Hindlimb muscle (tissue), 1 donor: ENCODE measurements around the gene WNK1. TPM values are rescaled to one million over a fixed set of nuclear protein-coding genes. Genes with fewer than 3 reads are reported as not detected.
"Not testable (repeated sequence)": the region's sequence is repeated elsewhere in the genome, so short reads cannot be mapped to it uniquely, and the experiment has no call there.

Experiments
- DNase-seq: peaks from one replicate; pipeline ENCODE4 v3.0.0-alpha.2; 2013
- polyA plus RNA-seq: library from polyadenylated mRNA; unstranded; fragments of 120-200 nt; gene quantifications from one replicate; pipeline ENCODE4 v1.2.1, GENCODE V29; 2013; ENCODE audit not compliant: insufficient read length

WNK1 gene
- polyA plus RNA-seq, 1 donor: 61.4 TPM

DNA sequence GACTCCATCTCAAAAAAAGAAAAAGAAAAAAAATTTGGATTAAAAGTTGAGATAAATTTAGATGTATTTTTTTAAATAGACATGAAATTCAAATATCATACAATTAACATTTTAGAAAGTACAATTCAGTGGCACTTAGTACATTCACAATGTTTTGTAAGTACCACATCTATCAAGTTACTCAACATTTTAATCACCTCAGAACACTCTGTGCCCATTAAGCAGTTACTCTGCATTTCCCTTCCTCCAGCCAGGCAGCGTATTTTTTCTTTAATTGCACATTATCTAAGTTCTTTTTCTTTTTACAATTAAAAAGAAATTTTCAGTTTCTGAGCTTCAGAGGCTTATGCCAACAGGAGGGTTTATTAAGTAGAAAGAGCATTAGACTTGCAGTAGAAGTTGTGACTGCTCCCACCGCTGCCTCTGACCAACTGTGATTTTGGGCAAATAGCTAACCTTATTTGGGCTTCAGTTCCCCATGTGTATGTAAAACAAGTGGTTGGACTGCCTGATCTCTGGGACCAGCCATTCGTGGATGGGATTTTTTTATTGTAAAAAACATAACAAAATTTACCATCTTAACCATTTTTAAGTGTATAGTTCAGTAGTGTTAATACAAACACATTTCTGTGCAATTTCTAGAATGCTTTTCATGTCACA lies 65.7 kb downstream of the WNK1 start:
- no peak for DNase-seq

DNA sequence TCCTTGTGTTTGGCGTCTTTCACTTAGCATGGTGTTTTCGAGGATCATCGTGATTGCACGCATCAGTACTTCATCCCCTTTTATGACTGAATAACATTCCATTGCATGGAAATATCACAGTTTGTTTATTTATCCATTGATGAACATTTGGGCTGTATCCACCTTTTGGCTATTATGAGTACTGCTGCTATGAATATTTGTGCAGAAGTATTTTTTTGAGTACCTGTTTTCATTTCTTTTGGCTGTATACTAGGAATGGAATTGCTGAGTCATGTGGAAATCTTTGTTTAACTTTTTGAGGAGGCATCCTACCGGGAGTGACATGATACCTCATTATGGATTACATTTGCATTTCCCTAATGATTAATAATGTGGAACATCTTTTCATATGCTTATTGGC lies 66.4 kb downstream of the WNK1 start:
- DNase-seq: no peak

DNA sequence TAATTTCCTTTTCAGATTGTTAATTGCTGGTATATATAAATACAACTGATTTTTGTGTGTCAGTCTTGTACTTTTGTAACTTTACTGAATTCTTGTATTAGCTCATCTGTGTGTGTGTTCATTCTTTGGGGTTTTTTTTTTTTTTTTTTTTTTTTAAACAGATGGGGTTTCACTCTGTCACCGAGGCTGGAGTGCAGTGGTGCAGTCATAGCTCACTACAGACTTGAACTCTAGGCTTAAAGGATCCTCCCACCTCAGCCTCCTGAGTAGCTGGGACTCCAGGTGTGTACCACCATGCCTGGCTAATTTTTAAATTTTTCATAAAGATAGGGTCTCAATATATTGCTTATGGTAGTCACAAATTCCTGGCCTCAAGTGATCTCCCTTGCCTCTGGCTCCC lies 68.0 kb downstream of the WNK1 start:
- DNase-seq: no peak

DNA sequence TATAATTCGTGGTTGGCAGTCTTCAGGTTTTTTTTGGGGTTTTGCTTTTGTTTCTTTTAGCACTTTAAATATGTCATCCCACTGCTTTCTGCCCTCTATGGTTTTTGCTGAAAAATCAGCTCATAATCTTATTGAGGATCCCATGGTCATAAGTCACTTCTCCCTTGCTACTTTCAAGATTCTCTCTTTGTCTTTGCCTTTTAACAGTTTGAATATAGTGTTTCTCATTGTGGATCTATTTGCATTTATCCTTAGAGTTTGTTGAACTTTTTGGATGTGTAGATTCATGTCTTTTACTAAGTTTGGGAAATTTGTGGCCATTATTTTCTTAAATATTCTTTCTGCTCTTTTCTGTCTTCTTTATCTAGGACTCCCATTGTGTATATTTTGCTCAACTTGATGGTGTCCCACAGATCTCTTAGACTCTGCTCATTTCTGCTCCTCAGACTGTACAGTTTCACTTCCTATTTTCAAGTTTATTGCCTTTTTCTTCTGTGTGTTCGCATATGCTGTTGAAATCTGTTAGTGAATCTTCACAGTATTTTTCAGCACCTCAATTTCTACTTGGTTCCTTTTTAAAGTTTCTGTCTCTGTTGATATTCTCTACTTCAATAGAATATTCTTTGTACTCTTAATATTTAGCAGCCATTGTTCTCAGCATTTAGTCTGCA lies 70.8 kb downstream of the WNK1 start:
- no peak for DNase-seq

DNA sequence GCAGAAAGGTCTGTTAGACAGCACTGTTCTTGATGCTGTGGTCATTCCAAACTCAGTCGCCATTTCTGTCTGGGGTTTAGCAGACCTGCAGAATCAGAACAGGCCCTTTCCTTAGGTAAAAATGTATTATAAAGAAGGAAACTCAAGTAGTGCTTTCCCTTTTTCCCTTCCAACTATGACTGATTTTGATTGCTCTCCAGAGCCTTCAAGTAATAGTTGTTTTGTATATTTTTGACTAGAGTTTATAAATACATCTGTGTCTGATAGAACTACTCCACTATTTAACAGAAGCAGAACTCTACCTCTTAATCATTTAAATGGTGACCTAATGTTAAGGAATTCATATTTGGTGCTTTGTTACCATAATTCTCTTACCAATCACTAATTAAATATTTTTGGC lies 74.0 kb downstream of the WNK1 start:
- DNase-seq: no peak

DNA sequence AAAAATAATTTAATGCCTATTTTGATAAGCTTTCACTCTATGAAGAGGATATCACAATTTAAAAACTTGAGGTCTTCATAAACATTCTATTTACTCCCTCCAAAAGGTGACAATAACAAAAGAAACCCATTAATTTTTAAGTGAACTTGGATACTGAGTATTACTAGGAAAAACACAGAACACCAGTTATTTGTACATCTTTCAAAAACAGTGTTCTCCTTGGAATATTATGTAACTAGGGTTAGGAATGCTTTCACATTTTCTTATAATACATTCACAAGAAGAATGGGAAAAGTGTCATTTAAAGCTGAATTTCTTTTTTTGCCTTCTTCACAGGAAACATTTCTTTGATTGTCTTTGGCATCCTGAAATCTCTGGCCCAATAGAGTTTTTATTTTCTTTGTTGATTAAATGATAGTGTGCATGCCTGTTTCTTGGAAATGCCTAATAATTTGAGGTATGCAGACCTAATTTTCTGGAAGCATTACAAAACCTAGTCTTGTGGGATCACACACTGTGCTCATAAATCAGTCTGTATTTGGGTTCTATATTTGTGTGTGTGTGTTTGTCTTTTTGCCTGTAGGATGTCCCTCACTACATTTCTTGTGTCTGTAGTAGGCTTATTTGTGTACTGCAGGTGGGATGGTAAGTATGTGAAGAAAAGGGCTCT lies 76.5 kb downstream of the WNK1 start:
- no peak for DNase-seq

DNA sequence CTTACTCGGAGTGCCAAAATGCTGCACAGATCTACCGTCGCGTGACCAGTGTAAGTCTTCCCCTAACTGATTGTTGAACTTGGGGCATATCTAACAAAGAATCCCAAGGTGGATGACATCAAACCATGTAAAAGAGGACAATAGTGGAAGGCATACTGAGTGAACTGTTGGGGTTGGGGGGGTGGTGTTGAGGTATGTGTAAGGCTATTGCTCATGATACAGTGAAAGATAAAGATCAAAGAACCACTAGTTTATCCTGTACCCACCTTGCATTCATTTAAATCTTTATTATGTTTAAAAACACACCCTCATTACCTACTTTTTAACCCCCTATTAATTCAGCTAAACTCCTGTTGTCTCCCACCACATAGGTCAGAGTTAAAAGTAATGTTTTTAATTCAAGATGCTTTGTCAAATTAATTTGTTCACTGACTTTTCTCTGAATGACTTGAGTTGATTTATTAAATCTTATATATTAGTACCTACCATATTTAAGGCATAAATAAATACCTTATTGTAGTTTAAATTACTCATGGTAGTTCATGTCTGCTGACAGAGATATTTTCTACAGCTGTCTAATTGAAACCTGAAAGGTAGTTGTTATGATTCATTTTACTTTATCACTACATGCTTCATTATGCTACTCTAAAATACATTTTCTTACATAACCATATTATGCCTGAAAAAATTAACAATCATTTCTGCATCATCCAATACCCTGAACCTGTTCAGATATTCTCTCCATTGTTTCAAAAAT lies 77.9 kb downstream of the WNK1 start:
- DNase-seq: no peak

DNA sequence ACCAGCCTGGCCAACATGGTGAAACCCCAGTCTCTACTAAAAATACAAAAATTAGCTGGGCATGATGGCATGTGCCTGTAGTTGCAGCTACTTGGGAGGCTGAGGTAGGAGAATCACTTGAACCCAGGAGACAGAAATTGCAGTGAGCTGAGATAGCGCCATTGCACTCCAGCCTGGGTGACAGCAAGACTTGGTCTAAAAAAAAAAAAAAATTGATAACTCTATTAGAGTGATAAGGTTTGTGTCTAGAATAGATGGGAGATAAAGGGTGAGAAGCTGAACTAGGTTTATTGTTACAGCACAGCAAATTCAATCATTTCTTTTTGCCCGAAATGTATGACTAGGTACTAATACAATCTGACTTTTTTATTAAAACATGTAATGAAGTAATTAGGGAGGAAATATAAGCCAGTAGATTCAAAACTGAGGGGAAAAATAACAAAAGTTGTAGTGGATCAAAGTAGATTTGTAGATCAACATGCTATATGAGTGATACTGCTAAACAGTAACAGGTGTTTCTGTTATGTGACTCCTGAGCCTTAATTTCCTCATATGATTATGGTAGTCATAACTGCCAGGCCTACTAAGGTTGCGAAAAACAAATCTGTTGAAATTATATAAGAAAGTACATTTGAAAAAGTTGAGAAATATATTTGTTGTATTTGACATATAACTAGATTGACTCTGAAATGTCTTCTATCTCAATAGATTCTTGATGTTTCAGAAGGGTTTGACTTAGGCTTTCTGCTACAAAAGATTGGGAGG lies 83.6 kb downstream of the WNK1 start:
- no peak for DNase-seq

DNA sequence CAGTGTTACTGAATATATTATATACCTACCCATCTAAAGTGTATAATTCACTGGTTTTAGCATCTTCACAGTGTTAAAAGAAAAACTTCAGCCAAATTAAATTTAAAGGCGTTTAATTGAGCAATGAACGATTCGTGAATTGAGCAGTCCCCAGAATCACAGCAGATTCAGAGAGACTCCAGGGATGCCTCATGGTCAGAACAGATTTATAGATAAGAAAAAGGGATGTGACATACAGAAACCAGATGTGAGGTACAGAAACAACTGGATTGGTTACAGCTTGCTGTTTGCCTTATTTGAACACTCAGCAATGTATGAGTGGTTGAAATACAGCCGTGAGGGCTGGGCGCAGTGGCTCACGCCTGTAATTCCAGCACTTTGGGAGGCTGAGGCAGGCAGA lies 84.6 kb downstream of the WNK1 start:
- DNase-seq: no peak

DNA sequence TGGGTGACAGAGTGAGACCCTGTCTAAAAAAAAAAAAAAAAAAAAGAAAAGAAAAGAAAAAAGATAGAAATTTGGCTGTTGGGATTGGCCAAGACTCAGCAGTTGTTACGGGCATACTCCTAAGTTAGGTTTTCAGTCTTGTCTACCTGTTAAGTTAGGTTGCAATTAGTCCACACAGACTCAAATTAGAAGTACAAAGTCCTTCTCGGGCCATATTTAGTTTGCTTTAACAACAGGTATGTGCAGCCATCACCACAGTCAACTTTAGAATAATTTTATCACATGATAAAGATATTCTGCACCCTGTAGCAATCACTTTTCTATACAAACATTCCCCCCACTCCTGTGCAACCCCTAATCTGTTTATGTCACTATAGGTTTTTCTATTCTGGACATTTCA lies 85.2 kb downstream of the WNK1 start:
- no peak for DNase-seq

DNA sequence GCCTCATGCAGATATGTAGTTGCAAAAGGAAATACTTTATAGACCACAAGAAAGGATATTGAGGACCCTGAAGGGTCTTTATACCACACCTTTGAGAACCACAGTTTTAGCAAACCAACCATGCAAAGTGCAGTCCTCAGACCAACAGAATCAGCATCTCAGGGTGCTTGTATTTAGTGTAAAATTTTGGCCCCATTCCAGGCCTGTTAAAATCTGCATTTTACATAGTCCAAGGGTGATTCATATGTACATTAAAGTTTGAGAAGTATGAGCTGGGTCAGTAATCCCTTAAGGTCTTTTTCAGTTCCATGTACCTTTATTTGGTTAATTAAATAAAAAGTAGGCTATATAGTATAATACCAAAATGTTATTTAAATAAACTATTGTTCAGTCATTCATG lies 91.2 kb downstream of the WNK1 start:
- no peak for DNase-seq

DNA sequence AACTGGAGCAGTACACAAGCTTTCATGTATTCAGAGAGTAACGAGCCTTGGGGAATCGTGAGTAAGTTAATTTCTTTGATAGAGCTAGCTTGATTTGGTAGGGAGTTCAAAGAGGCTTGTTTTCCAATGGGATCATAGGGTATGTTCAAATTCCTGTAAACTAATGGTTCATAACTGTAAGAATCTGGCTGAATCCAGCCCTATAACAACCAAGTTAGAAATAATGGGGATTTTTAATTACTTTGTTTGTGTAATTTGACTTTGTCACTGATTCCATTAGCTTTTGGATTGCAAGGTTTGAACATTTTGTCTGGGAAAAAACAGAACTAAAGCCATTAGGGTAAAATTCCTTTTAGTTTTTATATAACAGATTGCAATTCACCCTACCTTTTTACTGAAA lies 94.0 kb downstream of the WNK1 start:
- no peak for DNase-seq

DNA sequence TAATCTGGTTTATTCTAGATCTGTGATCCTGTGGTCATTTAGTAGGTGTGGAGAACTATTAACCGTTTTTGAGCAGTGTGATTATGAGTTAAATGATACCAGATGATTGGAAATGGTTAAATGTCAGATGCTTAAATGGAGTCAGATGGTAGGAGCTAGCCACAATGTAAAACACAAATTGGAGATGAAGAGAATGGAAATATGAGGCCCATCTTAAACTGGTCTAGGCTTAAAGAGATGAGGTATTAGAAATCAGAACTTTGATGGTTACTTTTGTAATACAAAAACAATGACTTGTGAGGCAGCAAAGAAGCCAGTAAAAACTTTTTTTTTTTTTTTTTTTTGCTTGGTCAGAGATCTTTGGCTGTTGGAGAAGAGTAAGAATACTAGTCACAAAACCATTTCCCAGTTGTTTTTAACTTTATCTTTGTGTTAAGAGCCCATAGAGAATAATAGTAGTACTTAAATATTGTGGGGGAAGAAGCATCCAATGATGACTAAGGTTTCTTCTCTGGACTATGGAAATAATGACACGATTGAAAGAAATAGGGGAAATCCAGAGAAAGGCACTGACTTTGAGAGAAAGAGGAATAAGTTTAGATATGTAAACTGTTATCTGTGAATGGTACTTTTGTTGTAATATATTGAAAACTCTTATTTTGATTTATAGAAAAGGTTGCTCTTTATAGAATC lies 95.9 kb downstream of the WNK1 start:
- DNase-seq: no peak

DNA sequence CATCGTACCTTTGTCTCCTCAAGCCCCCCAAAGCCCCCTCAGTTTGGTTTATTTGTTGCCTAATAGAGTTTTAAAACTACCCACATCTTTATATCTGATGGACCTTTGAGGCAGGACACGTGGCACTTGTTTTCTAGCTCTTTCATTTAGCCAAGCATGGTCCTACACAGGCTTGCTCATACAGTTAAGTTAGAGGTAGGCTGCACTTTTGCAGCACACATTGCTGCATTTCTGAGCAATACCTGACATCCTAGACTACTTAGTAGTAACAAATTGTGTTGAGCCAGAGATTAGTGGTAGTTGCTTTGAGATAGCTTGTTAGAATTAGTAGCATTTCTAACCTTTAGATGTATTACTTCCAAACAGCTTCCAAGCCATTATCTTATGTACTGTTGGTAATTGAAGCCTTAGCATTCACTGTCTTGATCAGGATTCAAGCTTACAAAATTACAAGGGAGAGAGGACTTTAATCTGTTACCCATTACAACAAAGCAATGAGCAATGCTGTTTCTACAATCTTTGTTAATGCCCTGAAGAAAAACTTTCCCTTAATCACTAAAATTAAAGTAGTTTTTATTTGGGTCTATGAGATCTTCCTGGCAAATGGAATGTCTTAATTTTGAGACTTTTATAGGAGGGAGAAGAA lies 96.6 kb downstream of the WNK1 start:
- DNase-seq: no peak

DNA sequence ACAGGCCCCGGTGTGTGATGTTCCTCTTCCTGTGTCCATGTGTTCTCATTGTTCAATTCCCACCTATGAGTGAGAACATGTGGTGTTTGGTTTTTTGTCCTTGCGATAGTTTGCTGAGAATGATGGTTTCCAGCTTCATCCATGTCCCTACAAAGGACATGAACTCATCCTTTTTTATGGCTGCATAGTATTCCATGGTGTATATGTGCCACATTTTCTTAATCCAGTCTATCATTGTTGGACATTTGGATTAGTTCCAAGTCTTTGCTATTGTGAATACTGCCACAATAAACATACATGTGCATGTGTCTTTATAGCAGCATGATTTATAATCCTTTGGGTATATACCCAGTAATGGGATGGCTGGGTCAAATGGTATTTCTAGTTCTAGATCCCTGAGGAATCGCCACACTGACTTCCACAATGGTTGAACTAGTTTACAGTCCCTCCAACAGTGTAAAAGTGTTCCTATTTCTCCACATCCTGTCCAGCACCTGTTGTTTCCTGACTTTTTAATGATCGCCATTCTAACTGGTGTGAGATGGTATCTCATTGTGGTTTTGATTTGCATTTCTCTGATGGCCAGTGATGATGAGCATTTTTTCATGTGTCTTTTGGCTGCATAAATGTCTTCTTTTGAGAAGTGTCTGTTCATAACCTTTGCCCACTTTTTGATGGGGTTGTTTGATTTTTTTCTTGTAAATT lies 97.5 kb downstream of the WNK1 start:
- not testable (repeated sequence) for DNase-seq

DNA sequence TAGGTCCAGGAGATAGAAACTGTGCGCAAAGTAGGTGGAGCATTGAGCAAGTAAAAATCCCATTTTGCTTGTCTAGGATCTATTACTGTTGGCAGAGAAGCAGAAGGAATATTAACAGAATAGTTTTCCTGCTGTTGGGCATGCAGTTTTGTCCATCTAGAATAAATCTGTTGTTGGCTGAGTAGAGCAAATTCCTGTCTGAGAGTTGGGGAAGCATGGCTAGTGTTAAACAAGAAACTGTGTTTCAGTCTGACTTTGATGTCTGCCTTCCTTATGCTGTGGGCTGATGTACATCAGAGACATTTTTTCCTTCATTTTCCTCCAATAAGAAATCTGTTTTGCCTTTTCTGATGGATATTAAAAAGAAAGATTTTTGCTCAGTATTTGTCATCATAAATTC lies 99.0 kb downstream of the WNK1 start:
- DNase-seq: peak; percentile 15

DNA sequence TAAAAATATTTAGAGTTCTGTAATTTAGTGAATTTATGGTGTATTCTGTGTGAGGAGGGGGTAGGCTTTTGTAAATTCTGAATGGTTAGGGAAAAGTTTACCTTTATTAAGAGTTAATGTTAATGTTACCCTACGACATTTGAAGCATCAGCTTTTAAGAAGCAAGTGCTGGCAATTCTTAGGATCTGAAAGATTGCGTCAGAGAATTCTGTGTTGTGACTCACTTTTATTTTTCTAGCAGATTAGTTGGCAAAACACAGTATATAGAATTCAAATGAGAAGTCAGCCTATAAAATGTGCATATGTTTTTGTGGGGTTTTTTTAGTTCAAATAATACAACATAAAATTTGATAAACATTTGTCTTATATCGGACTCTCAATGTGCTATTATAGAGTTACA lies 99.5 kb downstream of the WNK1 start:
- DNase-seq: no peak

DNA sequence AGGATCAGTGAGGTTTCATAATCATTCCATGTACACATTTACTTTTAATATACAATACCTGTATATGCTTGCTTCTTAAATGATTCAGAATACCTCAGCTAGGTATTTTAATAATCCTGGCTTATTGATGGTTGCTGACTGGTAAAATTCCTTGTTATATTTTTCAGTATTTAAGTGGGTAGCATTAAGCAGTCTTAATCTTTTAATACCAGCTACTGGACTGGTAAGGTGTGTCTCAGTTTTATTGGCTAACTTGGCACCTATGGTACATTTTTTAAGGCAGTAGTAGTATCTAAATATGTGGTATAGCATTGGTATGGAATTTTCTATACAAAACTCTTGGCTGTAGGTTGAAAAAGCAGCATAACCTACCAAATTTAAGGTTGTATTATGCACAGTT lies 100.5 kb downstream of the WNK1 start:
- DNase-seq: no peak

DNA sequence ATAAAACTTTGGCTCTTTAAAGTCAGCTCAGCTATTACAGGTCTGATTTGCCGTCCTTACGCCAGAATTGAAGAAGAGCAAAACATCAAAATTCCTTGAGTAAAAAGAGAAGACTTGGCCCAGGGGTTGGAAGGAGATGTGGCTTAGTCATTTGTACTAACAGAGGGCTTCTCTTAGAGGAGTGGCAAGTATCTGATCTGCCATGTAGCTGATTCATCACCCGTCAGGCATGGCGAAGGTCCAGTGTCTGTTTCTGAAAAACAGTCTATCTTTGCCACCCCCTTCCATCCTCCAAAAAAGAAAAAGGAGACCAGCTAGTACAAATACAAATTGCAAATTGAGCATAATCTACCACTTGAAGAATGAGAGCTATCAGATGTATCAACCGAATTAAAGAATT lies 105.2 kb downstream of the WNK1 start:
- DNase-seq: no peak

DNA sequence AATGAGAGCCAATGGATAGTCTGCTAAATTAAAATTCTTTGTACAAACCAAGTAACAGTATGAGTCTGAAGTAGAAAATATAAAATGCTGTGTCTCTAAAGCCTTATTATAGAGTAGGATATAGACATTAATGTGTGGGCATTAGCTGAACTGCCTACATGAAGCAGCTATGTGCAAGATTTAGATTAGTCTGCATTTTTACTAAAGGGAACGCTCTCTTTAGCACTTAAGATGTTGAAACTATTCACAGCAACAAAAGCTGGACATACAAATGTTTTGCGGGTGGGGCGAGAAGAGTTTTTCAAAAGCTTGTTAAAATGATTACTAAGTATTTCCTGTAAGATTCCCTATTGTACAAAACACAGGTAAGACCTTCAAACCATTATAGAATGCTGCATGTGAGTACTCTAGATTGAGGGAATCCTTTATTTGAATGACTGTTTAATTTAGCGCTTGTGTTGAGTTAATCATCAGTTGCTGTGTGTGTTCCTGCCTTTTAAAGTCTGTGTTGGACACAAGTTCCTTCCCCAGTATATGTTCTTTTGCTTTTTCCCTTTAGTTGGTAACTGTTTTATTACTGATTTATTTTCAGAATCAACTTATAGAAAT lies 110.0 kb downstream of the WNK1 start:
- no peak for DNase-seq
